Stimulated activated CD8-positive, alpha-beta memory T cell treated with anti-CD3 and anti-CD28 coated beads, Interleukin-4, amount 100 ng/mL, for 48 hours (primary cell): ENCODE measurements around the gene FGD4.
"Not testable (repeated sequence)": the region's sequence is repeated elsewhere in the genome, so short reads cannot be mapped to it uniquely, and the experiment has no call there.

ENCODE experiments used
- DNase-seq: peaks from one replicate; pipeline ENCODE4 v3.0.0-alpha.2; 2020

FGD4 gene

GRCh38 chr12:32496946-32497345, 97.6 kb downstream of the FGD4 start:
- DNase-seq: no peak

GRCh38 chr12:32497864-32498263, 98.5 kb downstream of the FGD4 start:
- DNase-seq: no peak

GRCh38 chr12:32499048-32499447, 99.7 kb downstream of the FGD4 start:
- no peak for DNase-seq

GRCh38 chr12:32501835-32502333, 102.5 kb downstream of the FGD4 start:
- no peak for DNase-seq

- no peak for DNase-seq
Measured at GRCh38 chr12:32502693-32503502, 103.5 kb downstream of the FGD4 start.

- DNase-seq: no peak
Measured at GRCh38 chr12:32503730-32504129, 104.4 kb downstream of the FGD4 start.

GRCh38 chr12:32504591-32504990, 105.2 kb downstream of the FGD4 start:
- no peak for DNase-seq

- DNase-seq: no peak
Measured at GRCh38 chr12:32505067-32505945, 105.9 kb downstream of the FGD4 start.

GRCh38 chr12:32507096-32507941, 108.0 kb downstream of the FGD4 start:
- DNase-seq: not testable (repeated sequence)

GRCh38 chr12:32507942-32508320, 108.6 kb downstream of the FGD4 start:
- no peak for DNase-seq

- no peak for DNase-seq
Measured at GRCh38 chr12:32508626-32509025, 109.3 kb downstream of the FGD4 start.

- no peak for DNase-seq
Measured at GRCh38 chr12:32509328-32510091, 110.2 kb downstream of the FGD4 start.

GRCh38 chr12:32511976-32512375, 112.6 kb downstream of the FGD4 start:
- DNase-seq: not testable (repeated sequence)

- DNase-seq: no peak
Measured at GRCh38 chr12:32512379-32512778, 113.0 kb downstream of the FGD4 start.

- no peak for DNase-seq
Measured at GRCh38 chr12:32512910-32513309, 113.6 kb downstream of the FGD4 start.

GRCh38 chr12:32515137-32515873, 115.9 kb downstream of the FGD4 start:
- no peak for DNase-seq

- no peak for DNase-seq
Measured at GRCh38 chr12:32516230-32516629, 116.9 kb downstream of the FGD4 start.

GRCh38 chr12:32517966-32518365, 118.6 kb downstream of the FGD4 start:
- no peak for DNase-seq

GRCh38 chr12:32519047-32519446, 119.7 kb downstream of the FGD4 start:
- no peak for DNase-seq

GRCh38 chr12:32522331-32523221, 123.2 kb downstream of the FGD4 start:
- DNase-seq: no peak
